Caco-2 (cell line): ENCODE results near the gene AMH. TPM values are rescaled to one million over a fixed set of nuclear protein-coding genes. Genes with fewer than 3 reads are reported as not detected.

Experiments
- BruUV-seq: library from RNA; stranded (reverse); fragments of 400-500 nt; replicated peaks from 2 replicates; lab custom pipeline; 2021; lab: Mats Ljungman, UMichigan
- CTCF ChIA-PET: fragments of 300-600 bp; sonication (Branson Sonifier 250); formaldehyde crosslinking; loops from one replicate; lab custom pipeline; 2022; ENCODE audit warnings: antibody characterized with exemption; lab: Charles Lee
- POLR2A ChIA-PET: fragments of 300-600 bp; sonication (Branson Sonifier 250); formaldehyde crosslinking; loops from one replicate; lab custom pipeline; 2022; ENCODE audit warnings: antibody characterized with exemption; lab: Charles Lee
- DNase-seq, 2 experiments: peaks; one replicate each; pipeline versions ENCODE4 v3.0.0 to v3.0.0-alpha.2; 2020 to 2022
- H3K27me3 ChIP-seq: replicated peaks from 2 replicates; pipeline ENCODE4 v1.6.0; 2011; ENCODE audit warnings: low read length; ENCODE audit not compliant: control insufficient read depth, insufficient read depth
- H3K36me3 ChIP-seq: 2 replicates; pipeline ENCODE4 v1.5.1; 2011; ENCODE audit warnings: low read length; ENCODE audit not compliant: control insufficient read depth, insufficient read depth
- H3K4me1 ChIP-seq: fragments of 250-450 bp; sonication (Bioruptor Pico); 2 replicates; pipeline ENCODE4 v1.5.1; 2020; ENCODE audit warnings: mild to moderate bottlenecking
- H3K4me3 ChIP-seq: 2 replicates; pipeline ENCODE4 v1.5.1; 2011; ENCODE audit warnings: low read depth, mild to moderate bottlenecking, control low read depth, low read length
- H3K9me3 ChIP-seq: fragments of 250-450 bp; sonication (Bioruptor Pico); 2 replicates; pipeline ENCODE4 v1.5.1; 2020; ENCODE audit warnings: mild to moderate bottlenecking, moderate library complexity
- H3K27ac Mint-ChIP-seq: one replicate; pipeline ENCODE4 v1.8.0; 2022; ENCODE audit warnings: mixed read lengths; ENCODE audit not compliant: unreplicated experiment
- H3K27me3 Mint-ChIP-seq: one replicate; pipeline ENCODE4 v1.8.0; 2022; ENCODE audit warnings: mixed read lengths; ENCODE audit not compliant: insufficient read depth, unreplicated experiment
- H3K36me3 Mint-ChIP-seq: one replicate; pipeline ENCODE4 v1.8.0; 2022; ENCODE audit warnings: mild to moderate bottlenecking, mixed read lengths; ENCODE audit not compliant: insufficient read depth, unreplicated experiment
- H3K4me1 Mint-ChIP-seq: one replicate; pipeline ENCODE4 v1.8.0; 2022; ENCODE audit warnings: low read depth, mixed read lengths; ENCODE audit not compliant: unreplicated experiment
- H3K4me3 Mint-ChIP-seq: one replicate; pipeline ENCODE4 v1.8.0; 2022; ENCODE audit warnings: mild to moderate bottlenecking, moderate library complexity, mixed read lengths; ENCODE audit not compliant: unreplicated experiment
- H3K9me3 Mint-ChIP-seq: one replicate; pipeline ENCODE4 v1.8.0; 2022; ENCODE audit warnings: mixed read lengths; ENCODE audit not compliant: unreplicated experiment
- intact Hi-C: fragments of 100-400 bp; cut with micrococcal nuclease; formaldehyde crosslinking; loops from one replicate; pipeline ENCODE4 v1.10.0; 2022; ENCODE audit not compliant: unreplicated experiment
- total RNA-seq: library from RNA; stranded (reverse); gene quantifications from 2 replicates; pipeline ENCODE4 v1.2.3, GENCODE V29; 2022
- TF ChIP-seq, protein P1 (sequence below), 2 experiments: fragments of 200-600 bp in 1 of 2; IDR thresholded peaks; 1 replicate in 1 of 2; 2 replicates in 1 of 2; pipeline versions ENCODE4 v1.5.1 to v1.8.0; 2011 to 2022; ENCODE audit warnings: antibody characterized with exemption in 1 of 2, control low read depth in 1 of 2, inconsistent platforms in 1 of 2, low read depth in 1 of 2, low read length in 1 of 2, mild to moderate bottlenecking in 1 of 2, moderate library complexity in 1 of 2; ENCODE audit not compliant: insufficient read depth in 1 of 2, severe bottlenecking in 1 of 2, unreplicated experiment in 1 of 2

AMH gene
- total RNA-seq, 1 experiment from 2014 or later, result 19.4 TPM

DNA sequence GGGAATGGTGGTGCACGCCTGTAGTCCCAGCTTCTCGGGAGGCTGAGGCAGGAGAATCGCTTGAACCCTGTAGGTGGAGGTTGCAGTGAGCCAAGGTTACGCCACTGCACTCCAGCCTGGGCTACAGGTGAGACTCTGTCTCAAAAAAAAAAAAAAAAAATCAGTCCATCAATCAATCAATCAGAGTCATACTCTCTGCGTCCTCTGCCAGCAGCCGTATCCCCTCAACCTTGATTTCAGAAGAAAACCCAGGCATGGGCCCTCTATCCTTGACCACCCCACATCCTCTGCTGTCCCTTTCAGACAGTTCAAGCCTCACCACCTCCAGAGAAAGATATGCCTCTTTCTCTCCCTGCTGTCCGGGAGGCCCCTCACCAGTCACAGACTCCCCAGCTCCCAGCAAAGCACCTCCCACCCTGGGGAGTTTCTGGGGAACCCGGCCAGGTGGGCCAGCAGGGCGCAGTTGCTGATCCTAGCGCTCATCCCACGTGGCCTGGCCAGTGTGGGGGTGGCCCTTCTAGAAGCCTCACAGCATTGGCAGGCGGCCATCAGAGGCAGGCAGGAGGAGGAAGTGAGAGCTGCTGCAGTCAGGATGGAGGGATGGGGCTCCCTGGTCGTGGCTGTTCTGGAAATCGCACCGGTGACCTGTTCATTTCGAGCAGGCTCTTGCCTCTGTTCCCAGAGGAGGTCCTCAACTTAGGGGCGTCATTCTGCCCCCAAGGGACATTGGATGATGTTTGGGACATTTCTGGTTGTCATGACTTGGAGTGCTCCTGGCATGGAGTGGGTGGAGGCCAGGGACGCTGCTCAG, 17.3 kb downstream of the AMH start:
- BruUV-seq, result no TSS peak
- Histone ChIP-seq H3K4me1 (peaks cover 3% of the 10 kb centered on the region; the same call in 1 of the 2 replicates), H3K9me3 (no peaks in the 10 kb centered on the region), H3K36me3 (no peaks in the 10 kb centered on the region), H3K4me3 (no peak overlapping the region), H3K27me3 (no peaks in the 10 kb centered on the region)
- intact Hi-C loops, result no loop called here
- H3K4me3 Mint-ChIP-seq, result no peak overlapping the region
- peaks cover 24% of the 10 kb centered on the region for H3K36me3 Mint-ChIP-seq
- POLR2A ChIA-PET, result no interaction called here
- H3K27me3 Mint-ChIP-seq, result no peaks in the 10 kb centered on the region
- DNase-seq, result no peak
- CTCF ChIA-PET, result no interaction called here
- no peaks in the 10 kb centered on the region for H3K4me1 Mint-ChIP-seq
- H3K27ac Mint-ChIP-seq, result no peak overlapping the region
- no peaks in the 10 kb centered on the region for H3K9me3 Mint-ChIP-seq
- TF ChIP-seq, protein P1, sequence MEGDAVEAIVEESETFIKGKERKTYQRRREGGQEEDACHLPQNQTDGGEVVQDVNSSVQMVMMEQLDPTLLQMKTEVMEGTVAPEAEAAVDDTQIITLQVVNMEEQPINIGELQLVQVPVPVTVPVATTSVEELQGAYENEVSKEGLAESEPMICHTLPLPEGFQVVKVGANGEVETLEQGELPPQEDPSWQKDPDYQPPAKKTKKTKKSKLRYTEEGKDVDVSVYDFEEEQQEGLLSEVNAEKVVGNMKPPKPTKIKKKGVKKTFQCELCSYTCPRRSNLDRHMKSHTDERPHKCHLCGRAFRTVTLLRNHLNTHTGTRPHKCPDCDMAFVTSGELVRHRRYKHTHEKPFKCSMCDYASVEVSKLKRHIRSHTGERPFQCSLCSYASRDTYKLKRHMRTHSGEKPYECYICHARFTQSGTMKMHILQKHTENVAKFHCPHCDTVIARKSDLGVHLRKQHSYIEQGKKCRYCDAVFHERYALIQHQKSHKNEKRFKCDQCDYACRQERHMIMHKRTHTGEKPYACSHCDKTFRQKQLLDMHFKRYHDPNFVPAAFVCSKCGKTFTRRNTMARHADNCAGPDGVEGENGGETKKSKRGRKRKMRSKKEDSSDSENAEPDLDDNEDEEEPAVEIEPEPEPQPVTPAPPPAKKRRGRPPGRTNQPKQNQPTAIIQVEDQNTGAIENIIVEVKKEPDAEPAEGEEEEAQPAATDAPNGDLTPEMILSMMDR (IDR thresholded peaks at IDR 0.05; ENCODE audit: insufficient read depth in 1 of 2, low read depth in 1 of 2, low read length in 1 of 2, severe bottlenecking in 1 of 2, unreplicated experiment in 1 of 2), result no peak

DNA sequence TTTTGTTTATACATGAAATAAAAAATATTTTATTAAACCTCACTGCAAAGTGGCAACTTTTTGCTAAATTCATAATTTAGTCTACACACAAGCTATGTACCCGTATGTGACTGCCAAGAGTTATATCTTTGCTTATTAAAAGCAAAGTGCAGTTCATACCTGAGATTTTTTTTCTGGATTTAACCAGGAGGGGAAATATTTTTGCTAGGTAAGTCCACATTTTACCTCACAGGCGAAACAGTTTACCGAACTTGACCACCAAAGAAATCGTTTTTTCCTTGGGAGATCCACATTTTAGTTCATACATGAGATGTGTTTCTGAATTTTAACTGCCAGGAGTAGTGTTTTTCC, 19.3 kb downstream of the AMH start:
- Mint-ChIP-seq H3K9me3 (no peaks in the 10 kb centered on the region), H3K4me3 (peak overlapping the region; percentile 82), H3K27ac (peak overlapping the region; percentile 93), H3K36me3 (peaks cover 45% of the 10 kb centered on the region), H3K27me3 (no peaks in the 10 kb centered on the region), H3K4me1 (no peaks in the 10 kb centered on the region)
- ChIA-PET POLR2A (no interaction called here), CTCF (no interaction called here)
- TF ChIP-seq, protein P1 (IDR thresholded peaks at IDR 0.05; ENCODE audit: insufficient read depth in 1 of 2, low read depth in 1 of 2, low read length in 1 of 2, severe bottlenecking in 1 of 2, unreplicated experiment in 1 of 2), result no peak
- intact Hi-C loops, result loop anchor here (2.0 kb wide), 1 partner anchor 32 kb away; the partner anchor contains the start of genes PLEKHJ1 and SF3A2
- H3K36me3 ChIP-seq, result peaks cover 3% of the 10 kb centered on the region
- no peaks in the 10 kb centered on the region for H3K9me3 ChIP-seq
- no peak for DNase-seq
- H3K27me3 ChIP-seq, result no peaks in the 10 kb centered on the region
- no TSS peak for BruUV-seq
- peak overlapping the region; percentile 88 for H3K4me3 ChIP-seq
- H3K4me1 ChIP-seq, result peaks cover 7% of the 10 kb centered on the region; the same call in 1 of the 2 replicates

DNA sequence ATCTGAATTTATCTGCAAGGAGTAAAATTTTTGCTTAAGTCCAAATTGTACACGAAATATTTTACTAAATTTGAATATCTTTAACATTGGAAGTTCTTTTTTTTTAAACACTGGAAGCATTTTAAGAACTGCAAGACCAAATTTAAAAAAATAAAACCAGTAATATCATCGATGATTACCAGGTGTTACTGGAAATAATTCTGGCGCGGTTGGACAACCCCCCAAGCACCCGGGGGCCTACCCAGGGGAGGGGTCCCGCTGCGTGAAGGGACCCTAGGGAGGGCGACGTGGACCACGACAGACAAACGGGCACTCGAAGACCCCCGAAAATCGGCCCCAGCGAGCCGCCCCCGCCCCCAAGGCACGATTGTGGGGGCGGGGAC, 19.7 kb downstream of the AMH start:
- BruUV-seq, result no TSS peak
- intact Hi-C loops, result loop anchor here (2.0 kb wide), 1 partner anchor 32 kb away; the partner anchor contains the start of genes PLEKHJ1 and SF3A2
- H3K4me1 ChIP-seq, result peaks cover 7% of the 10 kb centered on the region; the same call in 1 of the 2 replicates
- no peaks in the 10 kb centered on the region for H3K27me3 ChIP-seq
- H3K27me3 Mint-ChIP-seq, result no peaks in the 10 kb centered on the region
- no peaks in the 10 kb centered on the region for H3K9me3 Mint-ChIP-seq
- DNase-seq, result no peak
- peaks cover 49% of the 10 kb centered on the region for H3K36me3 Mint-ChIP-seq
- no peaks in the 10 kb centered on the region for H3K4me1 Mint-ChIP-seq
- peaks cover 5% of the 10 kb centered on the region for H3K36me3 ChIP-seq
- H3K27ac Mint-ChIP-seq, result peak overlapping the region; percentile 93
- ChIA-PET POLR2A (no interaction called here), CTCF (no interaction called here)
- TF ChIP-seq, protein P1 (IDR thresholded peaks at IDR 0.05; ENCODE audit: insufficient read depth in 1 of 2, low read depth in 1 of 2, low read length in 1 of 2, severe bottlenecking in 1 of 2, unreplicated experiment in 1 of 2), result no peak
- H3K9me3 ChIP-seq, result no peaks in the 10 kb centered on the region
- H3K4me3 Mint-ChIP-seq, result peak overlapping the region; percentile 82
- H3K4me3 ChIP-seq, result peak overlapping the region; percentile 88
